CD4-positive, alpha-beta T cell treated with Interleukin-1 beta for 1 hour (primary cell): ENCODE measurements around the gene HSPA4.
"Not testable (repeated sequence)": the region's sequence is repeated elsewhere in the genome, so short reads cannot be mapped to it uniquely, and the experiment has no call there.

Experiments used
- DNase-seq, 2 donors: peaks; one replicate each; pipeline ENCODE4 v3.0.0-alpha.2; 2020 to 2022

HSPA4 gene

DNA sequence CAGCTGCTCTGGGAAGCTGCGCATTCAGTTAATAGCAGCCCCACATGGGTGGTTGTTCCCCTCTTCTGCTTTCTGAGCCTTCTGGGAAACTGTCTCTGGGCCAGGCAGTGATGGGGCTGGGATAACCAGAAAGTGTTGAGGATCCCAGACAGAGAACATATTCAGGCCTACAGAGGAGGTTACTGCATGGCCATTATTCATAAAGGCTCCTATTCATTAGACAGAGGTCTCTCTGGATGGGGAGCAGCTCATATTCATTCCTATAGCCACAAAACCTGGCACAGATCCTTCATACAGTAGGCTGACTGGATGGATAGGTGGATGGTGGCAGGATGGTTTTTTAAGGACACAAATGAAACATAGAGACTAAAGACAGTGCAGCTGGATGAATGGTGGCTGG, 76.3 kb downstream of the HSPA4 start:
- no peak for DNase-seq

- no peak for DNase-seq
These were observed 77.5 kb downstream of the HSPA4 start for GRCh38 chr5:133129289-133129688.

DNA sequence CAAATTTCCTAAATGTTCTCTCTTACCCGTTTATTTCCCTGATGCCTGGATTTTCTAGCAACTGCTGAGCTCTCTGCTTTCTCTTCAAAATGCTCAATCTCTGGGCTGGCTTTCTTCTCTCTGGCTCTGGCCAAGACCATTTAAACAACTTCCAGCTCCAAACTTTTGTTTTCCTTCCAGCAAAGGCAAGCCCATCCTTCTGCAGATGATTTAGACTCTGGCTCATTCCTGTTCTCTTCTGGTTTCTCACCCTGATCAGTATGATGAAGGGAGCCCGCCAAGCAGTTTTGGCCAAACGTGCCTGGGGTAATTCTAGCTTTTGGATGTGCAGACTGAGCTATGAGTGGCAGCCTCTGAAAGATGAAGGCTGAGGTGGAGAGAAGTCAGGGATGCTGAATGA, 78.1 kb downstream of the HSPA4 start:
- DNase-seq: no peak

- DNase-seq: no peak
These were observed 78.7 kb downstream of the HSPA4 start for GRCh38 chr5:133130387-133131118.

DNA sequence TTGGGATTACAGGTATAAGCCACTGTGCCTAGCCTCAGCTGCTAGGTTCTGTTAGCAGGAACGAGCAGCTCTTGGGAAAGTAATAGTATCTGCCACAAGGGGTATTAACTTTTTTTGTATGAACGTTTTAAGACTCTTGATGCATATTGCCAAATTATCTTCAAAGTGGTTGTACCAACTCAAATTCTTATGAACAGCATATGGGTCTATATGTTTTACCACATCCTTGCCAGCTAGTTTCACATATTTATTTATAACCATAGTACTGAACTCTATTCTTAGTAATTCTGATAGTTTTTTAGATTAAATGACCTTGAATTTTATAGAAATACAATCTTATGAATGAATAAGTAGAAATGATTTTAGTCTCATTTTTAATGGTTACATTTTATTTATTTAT, 80.9 kb downstream of the HSPA4 start:
- DNase-seq: no peak

DNA sequence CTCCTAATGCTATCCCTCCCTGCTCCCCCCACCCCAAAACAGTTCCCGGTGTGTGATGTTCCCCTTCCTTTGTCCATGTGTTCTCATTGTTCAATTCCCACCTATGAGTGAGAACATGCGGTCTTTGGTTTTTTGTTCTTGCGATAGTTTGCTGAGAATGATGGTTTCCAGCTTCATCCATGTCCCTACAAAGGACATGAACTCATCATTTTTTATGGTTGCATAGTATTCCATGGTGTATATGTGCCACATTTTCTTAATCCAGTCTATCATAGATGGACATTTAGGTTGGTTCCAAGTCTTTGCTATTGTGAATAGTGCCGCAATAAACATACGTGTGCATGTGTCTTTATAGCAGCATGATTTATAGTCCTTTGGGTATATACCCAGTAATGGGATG, 81.4 kb downstream of the HSPA4 start:
- DNase-seq: not testable (repeated sequence)

GRCh38 chr5:133136890-133137289, 85.1 kb downstream of the HSPA4 start:
- DNase-seq: not testable (repeated sequence)

DNA sequence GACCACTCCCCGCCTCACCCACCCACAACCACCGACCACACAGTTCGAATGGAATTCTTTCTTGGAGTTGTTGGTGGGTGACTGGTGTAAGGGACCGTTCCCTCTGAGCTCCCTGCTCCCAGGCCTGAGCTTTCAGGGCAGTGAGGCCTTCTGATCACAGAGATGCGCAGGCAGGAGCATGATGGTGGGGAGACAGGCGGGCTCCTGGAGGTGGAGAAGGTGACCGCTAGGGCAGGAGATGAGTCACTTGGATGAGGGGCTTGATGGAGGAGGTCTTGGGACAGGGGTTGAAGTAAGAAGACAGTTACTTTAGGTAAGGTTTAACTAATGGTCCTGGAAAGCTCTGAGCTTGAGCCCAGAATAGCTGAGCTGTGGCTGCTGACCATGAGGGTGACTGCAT, 88.5 kb downstream of the HSPA4 start:
- DNase-seq: no peak

- no peak for DNase-seq
These were observed 89.9 kb downstream of the HSPA4 start for GRCh38 chr5:133141746-133142145.

GRCh38 chr5:133142782-133143181, 91.0 kb downstream of the HSPA4 start:
- DNase-seq: no peak

- no peak for DNase-seq
These were observed 92.6 kb downstream of the HSPA4 start for GRCh38 chr5:133144245-133144981.

DNA sequence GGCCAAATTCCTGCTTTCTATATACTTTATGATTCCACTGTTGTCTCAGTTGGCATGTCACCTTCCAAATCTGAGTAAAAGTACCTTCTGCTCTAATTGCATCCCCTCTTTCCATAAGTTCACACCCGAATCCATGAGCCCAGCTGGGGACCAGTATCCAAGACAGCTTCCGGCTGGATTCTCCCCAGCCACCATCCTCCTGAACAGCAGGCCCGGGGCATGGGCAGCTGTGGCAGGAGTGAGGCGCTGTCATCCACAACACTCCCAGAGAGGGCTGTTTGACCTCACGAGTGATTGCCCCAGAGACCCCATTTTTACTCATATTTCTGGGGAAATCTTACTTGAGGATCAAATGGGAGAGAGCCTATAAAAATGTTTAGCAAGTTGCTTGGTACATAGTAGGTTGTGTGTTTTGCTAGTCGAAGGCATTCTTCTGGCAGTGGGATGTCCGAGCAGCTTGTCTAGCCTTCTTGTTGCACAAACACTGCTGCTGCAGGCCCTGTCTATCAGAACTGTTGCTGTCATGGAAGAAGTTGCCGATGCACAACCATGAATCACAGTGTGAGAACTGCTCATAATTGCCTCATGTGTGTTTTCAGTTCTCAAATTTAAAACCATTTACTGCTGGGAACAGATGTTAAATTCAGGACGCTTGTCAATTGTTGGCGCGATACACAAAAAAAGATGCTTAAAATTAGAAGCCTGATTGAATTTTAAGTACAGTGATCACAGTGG, 93.8 kb downstream of the HSPA4 start:
- DNase-seq: no peak

DNA sequence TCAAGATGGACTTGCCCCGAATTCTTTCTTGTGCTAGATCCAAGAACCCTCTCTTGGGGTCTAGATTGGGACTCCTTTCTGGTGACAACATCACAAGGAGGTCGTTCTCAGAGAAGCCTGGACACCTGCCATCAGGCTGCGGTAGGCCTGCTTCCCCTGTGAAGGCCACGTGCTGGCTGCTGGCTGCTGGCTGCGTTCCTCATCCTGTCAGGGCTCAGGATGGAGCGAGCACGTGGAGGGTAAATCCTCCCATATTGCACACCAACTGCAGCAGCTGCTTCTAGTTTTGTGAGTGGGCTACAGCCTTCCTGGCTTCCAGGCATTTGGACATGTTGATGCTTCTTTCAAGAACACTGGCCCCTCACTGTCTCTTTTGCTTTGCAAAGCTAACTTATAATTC, 95.6 kb downstream of the HSPA4 start:
- no peak for DNase-seq

DNA sequence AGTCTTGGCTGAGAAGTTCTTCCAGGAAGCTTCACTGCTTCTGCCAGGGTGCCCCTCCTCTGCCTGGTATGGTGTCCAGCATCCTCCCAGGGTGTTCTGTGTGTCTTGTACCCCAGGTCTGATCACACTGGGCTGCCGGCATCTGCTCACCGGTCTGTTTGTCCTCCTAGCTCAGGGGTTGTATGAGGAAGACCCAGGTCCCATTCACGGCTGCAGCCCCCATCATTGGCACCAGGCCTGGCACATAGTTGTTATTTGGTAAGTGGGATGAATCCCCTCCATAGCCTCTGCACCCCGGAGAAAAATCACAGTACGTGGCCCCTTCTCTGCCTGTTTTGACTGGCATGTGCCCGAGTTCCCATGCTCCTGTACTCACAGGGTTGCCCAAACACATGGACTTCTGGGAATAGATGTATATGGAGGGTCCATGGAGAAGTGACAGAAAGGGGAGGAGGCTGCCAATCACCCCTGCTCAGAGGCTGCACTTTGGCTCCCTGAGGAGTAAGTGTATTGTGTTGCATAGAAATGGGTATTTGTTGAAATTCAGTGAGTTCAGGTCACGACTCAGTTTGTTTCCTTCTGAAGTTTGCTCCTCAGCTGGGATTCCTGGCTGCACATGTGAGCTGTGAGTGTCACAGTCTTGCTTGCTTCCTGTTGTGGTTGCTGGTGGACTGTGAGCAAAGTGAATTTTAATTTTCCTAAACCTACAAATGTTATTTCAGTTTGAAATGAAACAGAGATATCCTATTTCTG, 96.2 kb downstream of the HSPA4 start:
- no peak for DNase-seq

GRCh38 chr5:133149345-133149744, 97.5 kb downstream of the HSPA4 start:
- DNase-seq: no peak

- DNase-seq: no peak
These were observed 99.2 kb downstream of the HSPA4 start for GRCh38 chr5:133150909-133151544.

- no peak for DNase-seq
These were observed 102.7 kb downstream of the HSPA4 start for GRCh38 chr5:133154274-133155075.

DNA sequence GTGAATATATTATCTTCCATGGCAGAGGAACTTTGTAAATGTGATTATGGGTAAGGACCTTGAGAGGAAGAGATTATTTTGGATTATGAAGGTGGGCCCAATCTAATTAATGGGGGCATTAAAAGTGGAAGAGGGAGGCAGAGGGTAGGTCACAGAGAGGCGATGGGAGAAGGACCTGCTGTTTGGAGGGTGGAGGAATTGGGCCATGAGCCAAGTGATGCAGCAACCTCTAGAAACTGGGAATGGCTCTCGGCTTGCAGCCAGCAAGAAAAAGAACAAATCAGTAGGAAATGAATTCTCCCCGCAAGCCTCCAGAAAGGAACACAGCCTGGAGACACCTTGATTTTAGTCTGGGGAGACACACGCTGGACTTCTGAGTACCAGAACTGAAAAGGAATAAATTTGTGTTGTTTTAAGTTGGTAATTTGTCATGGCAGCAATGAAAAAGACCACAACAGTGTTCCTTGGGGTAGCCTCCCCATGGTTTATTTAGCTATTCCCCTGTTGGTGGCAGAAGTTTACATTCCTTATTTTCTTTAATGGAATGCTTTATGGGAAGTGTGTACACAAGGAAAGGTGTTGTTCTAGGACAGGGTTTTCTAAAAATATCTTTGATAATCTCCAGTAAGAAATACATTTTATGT, 103.6 kb downstream of the HSPA4 start:
- no peak for DNase-seq
